A549 (cell line): ENCODE results near the gene CACNB1. TPM values are rescaled to one million over a fixed set of nuclear protein-coding genes. Genes with fewer than 3 reads are reported as not detected.

Source experiments
- ATAC-seq, 2 experiments: fragments of 200-7000 bp in 1 of 2; fragments of >200 bp in 1 of 2; cut with Nextera tagmentation in 1 of 2; cut with Tn5 transposase in 1 of 2; 3 replicates each; pipeline versions ENCODE4 v1.8.0 to v1.9.1; 2018 to 2020; ENCODE audit warnings: mild to moderate bottlenecking in 1 of 2, moderate library complexity in 1 of 2
- CTCF ChIA-PET: fragments of 300-600 bp; sonication (Branson Sonifier 250); formaldehyde crosslinking; extraction: SDS; loops from one replicate; lab custom pipeline; 2021; ENCODE audit warnings: antibody characterized with exemption, inconsistent platforms; lab: Yijun Ruan, JAX
- POLR2A ChIA-PET: fragments of 350-600 bp; formaldehyde crosslinking; extraction: SDS; loops from one replicate; lab custom pipeline; 2021; ENCODE audit warnings: antibody characterized with exemption, inconsistent platforms; lab: Yijun Ruan, JAX
- DNase-seq, 2 experiments: peaks; one replicate each; pipeline versions ENCODE4 v3.0.0 to v3.0.0-alpha.2; 2011 to 2016; ENCODE audit warnings: low read depth in 1 of 2, low spot score in 1 of 2
- FAIRE-seq: peaks from 2 replicates; lab custom pipeline; 2011; peaks lifted over from hg19 to GRCh38; lab: Jason Lieb, UNC
- H3K27ac ChIP-seq, 2 experiments: fragments of >200 bp; sonication (Bioruptor Twin); formaldehyde crosslinking; 3 replicates each; pipeline ENCODE4 v1.5.1; 2016 to 2017
- H3K4me1 ChIP-seq: fragments of >200 bp; sonication (Bioruptor Twin); formaldehyde crosslinking; 3 replicates; pipeline ENCODE4 v1.6.1; 2016
- H3K4me2 ChIP-seq: fragments of >200 bp; sonication (Bioruptor Twin); formaldehyde crosslinking; 3 replicates; pipeline ENCODE4 v1.6.1; 2016
- H3K4me3 ChIP-seq: fragments of >200 bp; sonication (Bioruptor Twin); formaldehyde crosslinking; 3 replicates; pipeline ENCODE4 v1.5.1; 2016
- H3K9me3 ChIP-seq: fragments of >200 bp; sonication (Bioruptor Twin); formaldehyde crosslinking; 3 replicates; pipeline ENCODE4 v1.6.1; 2016
- ATOH8 ChIP-seq: fragments of 250-450 bp; sonication (Bioruptor Pico); IDR thresholded peaks from 2 replicates; pipeline ENCODE4 v1.5.0; 2020; ENCODE audit warnings: low read depth, mild to moderate bottlenecking, moderate library complexity
- BCL3 ChIP-seq: fragments of >200 bp; sonication (Bioruptor Twin); formaldehyde crosslinking; IDR thresholded peaks from 3 replicates; pipeline ENCODE4 v1.6.1; 2016
- CEBPB ChIP-seq, 2 experiments: fragments of >200 bp in 1 of 2; sonication (Bioruptor Twin) in 1 of 2; formaldehyde crosslinking in 1 of 2; IDR thresholded peaks; 2 replicates each; pipeline ENCODE4 v1.6.1; 2012 to 2016
- CHD4 ChIP-seq: fragments of 200-600 bp; sonication (generic); IDR thresholded peaks from 2 replicates; pipeline ENCODE4 v1.6.1; 2016; ENCODE audit warnings: antibody characterized with exemption, mild to moderate bottlenecking, borderline replicate concordance
- E2F6 ChIP-seq: IDR thresholded peaks from 2 replicates; pipeline ENCODE4 v1.6.1; 2012; ENCODE audit warnings: low read depth, borderline replicate concordance
- EHMT2 ChIP-seq: fragments of 200-600 bp; sonication (generic); IDR thresholded peaks from 2 replicates; pipeline ENCODE4 v1.6.1; 2016; ENCODE audit warnings: antibody characterized with exemption, low read depth, mild to moderate bottlenecking, moderate library complexity
- EP300 ChIP-seq, 2 experiments: fragments of >200 bp; sonication (Bioruptor Twin); formaldehyde crosslinking; IDR thresholded peaks; 2 replicates in 1 of 2; 3 replicates in 1 of 2; pipeline ENCODE4 v1.6.1; 2016 to 2017
- FOSB ChIP-seq: fragments of 250-450 bp; sonication (Bioruptor Pico); IDR thresholded peaks from 2 replicates; pipeline ENCODE4 v1.5.0; 2020; ENCODE audit warnings: mild to moderate bottlenecking, moderate library complexity
- HDAC2 ChIP-seq: fragments of 200-600 bp; sonication (generic); IDR thresholded peaks from 2 replicates; pipeline ENCODE4 v1.6.1; 2016
- HES2 ChIP-seq: fragments of >200 bp; sonication (Bioruptor Twin); formaldehyde crosslinking; IDR thresholded peaks from 2 replicates; pipeline ENCODE4 v1.6.1; 2016
- HMGXB4 ChIP-seq: fragments of 250-450 bp; sonication (Bioruptor Pico); IDR thresholded peaks from 2 replicates; pipeline ENCODE4 v1.5.0; 2021; ENCODE audit warnings: mild to moderate bottlenecking, moderate library complexity, borderline replicate concordance
- HOXA7 ChIP-seq: fragments of 250-450 bp; sonication (Bioruptor Pico); IDR thresholded peaks from 2 replicates; pipeline ENCODE4 v1.5.0; 2020; ENCODE audit warnings: mild to moderate bottlenecking, moderate library complexity
- HOXB13 ChIP-seq: fragments of 250-450 bp; sonication (Bioruptor Pico); IDR thresholded peaks from 2 replicates; pipeline ENCODE4 v1.5.0; 2020; ENCODE audit warnings: low read depth, mild to moderate bottlenecking, moderate library complexity
- JUN ChIP-seq, 2 experiments: fragments of >200 bp; sonication (Bioruptor Twin); formaldehyde crosslinking; IDR thresholded peaks; 2 replicates in 1 of 2; 3 replicates in 1 of 2; pipeline ENCODE4 v1.6.1; 2016 to 2017
- KDM1A ChIP-seq: fragments of 200-600 bp; sonication (generic); IDR thresholded peaks from 2 replicates; pipeline ENCODE4 v1.6.1; 2016; ENCODE audit warnings: low read depth, mild to moderate bottlenecking
- MAFK ChIP-seq: fragments of 450-650 bp; IDR thresholded peaks from 2 replicates; pipeline ENCODE4 v1.6.1; 2014; ENCODE audit not compliant: partially characterized antibody
- MAZ ChIP-seq: fragments of 150-350 bp; IDR thresholded peaks from 2 replicates; pipeline ENCODE4 v1.6.1; 2014; ENCODE audit warnings: antibody characterized with exemption, low read depth, low read length, borderline replicate concordance
- NFE2L2 ChIP-seq: fragments of 150-350 bp; conservative IDR thresholded peaks from 2 replicates; pipeline ENCODE4 v1.6.1; 2014; ENCODE audit warnings: low read length
- NPAS2 ChIP-seq: fragments of 250-450 bp; sonication (Bioruptor Pico); IDR thresholded peaks from 2 replicates; pipeline ENCODE4 v1.8.0; 2022; ENCODE audit warnings: mild to moderate bottlenecking, moderate library complexity, borderline replicate concordance
- NR3C1 ChIP-seq: fragments of >200 bp; sonication (Bioruptor Twin); formaldehyde crosslinking; IDR thresholded peaks from 3 replicates; pipeline ENCODE4 v1.6.1; 2017
- POLR2A ChIP-seq: IDR thresholded peaks from 2 replicates; pipeline ENCODE4 v1.6.1; 2012; ENCODE audit warnings: mild to moderate bottlenecking, low read length
- RAD21 ChIP-seq, 2 experiments: fragments of >200 bp in 1 of 2; sonication (Bioruptor Twin) in 1 of 2; formaldehyde crosslinking in 1 of 2; IDR thresholded peaks in 1 of 2; conservative IDR thresholded peaks in 1 of 2; 2 replicates in 1 of 2; 3 replicates in 1 of 2; pipeline ENCODE4 v1.6.1; 2012 to 2018; ENCODE audit warnings: inconsistent platforms in 1 of 2
- RCOR1 ChIP-seq: fragments of 150-350 bp; IDR thresholded peaks from 2 replicates; pipeline ENCODE4 v1.6.1; 2014; ENCODE audit warnings: antibody characterized with exemption, low read length, low read depth
- RFX5 ChIP-seq: fragments of 450-650 bp; IDR thresholded peaks from 2 replicates; pipeline ENCODE4 v1.7.1; 2014; ENCODE audit warnings: antibody characterized with exemption, mild to moderate bottlenecking, moderate library complexity
- RNF2 ChIP-seq: fragments of 200-600 bp; sonication (generic); IDR thresholded peaks from 2 replicates; pipeline ENCODE4 v1.6.1; 2016; ENCODE audit warnings: low read depth, mild to moderate bottlenecking, antibody characterized with exemption, moderate library complexity, borderline replicate concordance
- SMC3 ChIP-seq: fragments of >200 bp; sonication (Bioruptor Twin); formaldehyde crosslinking; IDR thresholded peaks from 3 replicates; pipeline ENCODE4 v1.6.1; 2018; ENCODE audit warnings: inconsistent platforms
- SREBF2 ChIP-seq: fragments of 450-650 bp; IDR thresholded peaks from 2 replicates; pipeline ENCODE4 v1.6.1; 2014; ENCODE audit warnings: mild to moderate bottlenecking, moderate library complexity
- TP53 ChIP-seq: fragments of 250-450 bp; sonication (Bioruptor Pico); IDR thresholded peaks from 2 replicates; pipeline ENCODE4 v1.5.0; 2021; ENCODE audit warnings: mild to moderate bottlenecking, moderate library complexity
- USF2 ChIP-seq: fragments of 450-650 bp; IDR thresholded peaks from 2 replicates; pipeline ENCODE4 v1.6.1; 2014; ENCODE audit warnings: antibody characterized with exemption
- ZFP36 ChIP-seq: fragments of 450-650 bp; IDR thresholded peaks from 2 replicates; pipeline ENCODE4 v1.6.1; 2014; ENCODE audit warnings: borderline replicate concordance; ENCODE audit not compliant: partially characterized antibody
- WGBS: methylation state at CpG from one replicate; pipeline ENCODE4 v1.1.6; 2017; ENCODE audit errors: missing lambda C conversion rate; 5-methylcytosine and 5-hydroxymethylcytosine counted together
- polyA plus RNA-seq, 4 experiments: library from polyadenylated mRNA; depleted of rRNA in 3 of 4; stranded (reverse); fragments of >200 nt; fragmentation: RNase III in 1 of 4; extraction: RNeasy Plus Mini Kit Qiagen cat#74134 plus additional on column Dnase treatment in 1 of 4; gene quantifications; 2 replicates in 3 of 4; 3 replicates in 1 of 4; pipeline ENCODE4 v1.2.3, GENCODE V29; 2011 to 2017

CACNB1 gene
- polyA plus RNA-seq, 2 of the 4 experiments (the other 2 are of a cell fraction), result 3.6 to 3.9 TPM

- FAIRE-seq, result no peak
Observed at GRCh38 chr17:39150104-39150634, 47.3 kb downstream of the CACNB1 start.

GRCh38 chr17:39147221-39148185 lies 50.0 kb downstream of the CACNB1 start:
- Histone ChIP-seq H3K27ac (no peak overlapping the region), H3K4me3 (no peak overlapping the region), H3K9me3 (no peaks in the 10 kb centered on the region), H3K4me2 (no peak overlapping the region), H3K4me1 (peaks cover 5% of the 10 kb centered on the region)
- ATAC-seq (no peak), FAIRE-seq (no peak), DNase-seq (no peak)
- CTCF ChIA-PET, result interaction anchor here (0.6 to 29.6 kb wide), 7 partner anchors 26 to 166 kb away, joined by 3 to 612 read pairs (median 4); partner anchors contain the start of gene ARL5C
- POLR2A ChIA-PET, result interaction anchor here (0.5 kb wide), 1 partner anchor 65 kb away, joined by 3 read pairs; no protein-coding TSS in a partner anchor
- 51% methylated on average over 13 of the region's 13 CpGs for WGBS
- no peak for TF ChIP-seq SMC3
- no peak for TF ChIP-seq BCL3
- no peak for TF ChIP-seq MAZ
- no peak for TF ChIP-seq MAFK
- no peak for TF ChIP-seq HMGXB4 (CRISPR knock-in tag)
- no peak for TF ChIP-seq NR3C1
- TF ChIP-seq ATOH8, result no peak
- no peak for TF ChIP-seq EP300 (IDR thresholded peaks at IDR 0.05)
- TF ChIP-seq E2F6, result no peak
- TF ChIP-seq KDM1A, result no peak
- TF ChIP-seq HOXA7 (CRISPR knock-in tag), result no peak
- no peak for TF ChIP-seq CHD4
- no peak for TF ChIP-seq EHMT2
- TF ChIP-seq USF2, result no peak
- no peak for TF ChIP-seq ZFP36
- no peak for TF ChIP-seq RCOR1
- TF ChIP-seq TP53 (CRISPR knock-in tag), result no peak
- no peak for TF ChIP-seq HDAC2
- TF ChIP-seq JUN (IDR thresholded peaks at IDR 0.05), result no peak
- no peak for TF ChIP-seq RNF2

More at GRCh38 chr17:39150104-39150634, 47.3 kb downstream of the CACNB1 start:
- ATAC-seq (no peak), DNase-seq (no peak)
- ChIA-PET CTCF (interaction anchor here (2.0 to 29.6 kb wide), 4 partner anchors 11 to 168 kb away, joined by 4 to 612 read pairs (median 176); partner anchors contain the start of gene ARL5C), POLR2A (no interaction called here)
- Histone ChIP-seq H3K9me3 (no peaks in the 10 kb centered on the region), H3K4me3 (no peak overlapping the region), H3K27ac (no peak overlapping the region), H3K4me1 (peaks cover 7% of the 10 kb centered on the region), H3K4me2 (no peak overlapping the region)
- 52% methylated on average over 5 of the region's 5 CpGs for WGBS
- no peak for TF ChIP-seq RAD21 (conservative IDR thresholded peaks at IDR 0.05 in 1 of 2, IDR thresholded peaks at IDR 0.05 in 1 of 2)
- no peak for TF ChIP-seq POLR2A
- TF ChIP-seq NFE2L2, result no peak
- no peak for TF ChIP-seq HES2
- no peak for TF ChIP-seq USF2
- TF ChIP-seq CEBPB (IDR thresholded peaks at IDR 0.05), result no peak
- TF ChIP-seq SREBF2, result no peak
- no peak for TF ChIP-seq MAZ
- TF ChIP-seq NPAS2 (CRISPR knock-in tag), result no peak
- TF ChIP-seq FOSB (CRISPR knock-in tag), result no peak
- TF ChIP-seq RFX5, result no peak
- no peak for TF ChIP-seq HOXB13 (CRISPR knock-in tag)
- no peak for TF ChIP-seq EHMT2
- TF ChIP-seq HOXA7 (CRISPR knock-in tag), result no peak
